HG03575 (cell line): ENCODE results near the gene ECM1.

ENCODE experiments used
- ATAC-seq: cut with Tn5 transposase; IDR thresholded peaks from one replicate; pipeline ENCODE4 v1.9.1; 2021; ENCODE audit not compliant: unreplicated experiment, insufficient number of reproducible peaks, low FRiP score; ENCODE audit errors: extremely low read depth

ECM1 gene

GRCh38 chr1:150555198-150555970 is 47.5 kb downstream of the ECM1 start:
- no peak for ATAC-seq

GRCh38 chr1:150555971-150556865 is 48.3 kb downstream of the ECM1 start:
- ATAC-seq: no peak

- ATAC-seq: no peak
These were observed 49.2 kb downstream of the ECM1 start for GRCh38 chr1:150557065-150557600.

DNA sequence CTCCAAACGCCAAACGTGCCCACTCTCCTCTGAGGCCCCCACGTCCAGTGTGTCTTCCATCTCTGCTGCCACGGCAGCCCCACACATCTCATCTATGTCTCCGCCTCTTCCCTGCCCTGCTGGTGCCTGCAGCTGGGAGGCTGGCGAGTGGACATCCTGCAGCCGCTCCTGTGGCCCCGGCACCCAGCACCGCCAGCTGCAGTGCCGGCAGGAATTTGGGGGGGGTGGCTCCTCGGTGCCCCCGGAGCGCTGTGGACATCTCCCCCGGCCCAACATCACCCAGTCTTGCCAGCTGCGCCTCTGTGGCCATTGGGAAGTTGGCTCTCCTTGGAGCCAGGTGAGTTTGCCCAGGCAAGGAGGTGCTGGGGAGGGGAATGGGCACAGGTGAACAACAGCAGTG is 49.9 kb downstream of the ECM1 start:
- ATAC-seq: no peak

DNA sequence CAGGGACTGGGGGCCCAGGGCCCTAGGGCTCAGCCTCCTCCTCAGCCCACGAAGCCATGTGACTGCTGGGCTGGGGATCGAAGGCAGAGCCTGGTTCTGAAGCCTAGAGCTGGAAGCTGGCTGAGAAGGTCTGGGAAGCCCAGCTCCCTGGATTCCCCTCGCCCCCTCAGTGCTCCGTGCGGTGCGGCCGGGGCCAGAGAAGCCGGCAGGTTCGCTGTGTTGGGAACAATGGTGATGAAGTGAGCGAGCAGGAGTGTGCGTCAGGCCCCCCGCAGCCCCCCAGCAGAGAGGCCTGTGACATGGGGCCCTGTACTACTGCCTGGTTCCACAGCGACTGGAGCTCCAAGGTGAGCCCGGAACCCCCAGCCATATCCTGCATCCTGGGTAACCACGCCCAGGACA is 50.4 kb downstream of the ECM1 start:
- ATAC-seq: no peak

DNA sequence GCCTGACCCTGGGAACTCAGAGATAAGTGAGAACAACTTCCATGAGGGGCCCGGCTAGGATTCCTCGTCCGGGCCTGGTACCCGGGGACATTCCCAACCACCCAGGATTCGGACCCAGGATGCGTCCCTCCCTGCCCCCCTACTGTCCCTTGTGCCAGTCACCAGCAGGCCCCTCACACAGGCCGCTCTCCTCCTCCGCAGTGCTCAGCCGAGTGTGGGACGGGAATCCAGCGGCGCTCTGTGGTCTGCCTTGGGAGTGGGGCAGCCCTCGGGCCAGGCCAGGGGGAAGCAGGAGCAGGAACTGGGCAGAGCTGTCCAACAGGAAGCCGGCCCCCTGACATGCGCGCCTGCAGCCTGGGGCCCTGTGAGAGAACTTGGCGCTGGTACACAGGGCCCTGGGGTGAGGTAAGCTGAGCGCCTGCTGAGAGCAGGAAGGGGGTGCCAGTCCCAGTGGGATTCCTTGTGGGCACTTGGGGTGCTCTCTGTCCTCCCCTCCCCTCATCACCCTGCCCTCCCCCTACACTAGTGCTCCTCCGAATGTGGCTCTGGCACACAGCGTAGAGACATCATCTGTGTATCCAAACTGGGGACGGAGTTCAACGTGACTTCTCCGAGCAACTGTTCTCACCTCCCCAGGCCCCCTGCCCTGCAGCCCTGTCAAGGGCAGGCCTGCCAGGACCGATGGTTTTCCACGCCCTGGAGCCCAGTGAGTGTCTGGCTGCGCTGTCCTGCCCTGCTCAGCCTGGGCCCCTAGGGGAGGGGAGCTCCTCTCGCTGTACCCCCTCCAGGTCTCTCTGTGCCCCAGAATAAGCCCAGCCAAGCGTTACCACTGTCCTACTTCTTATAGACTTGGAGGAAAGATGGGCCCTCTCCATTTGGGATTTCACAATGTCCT is 51.1 kb downstream of the ECM1 start:
- no peak for ATAC-seq

GRCh38 chr1:150559656-150560010 is 51.7 kb downstream of the ECM1 start:
- ATAC-seq: no peak

DNA sequence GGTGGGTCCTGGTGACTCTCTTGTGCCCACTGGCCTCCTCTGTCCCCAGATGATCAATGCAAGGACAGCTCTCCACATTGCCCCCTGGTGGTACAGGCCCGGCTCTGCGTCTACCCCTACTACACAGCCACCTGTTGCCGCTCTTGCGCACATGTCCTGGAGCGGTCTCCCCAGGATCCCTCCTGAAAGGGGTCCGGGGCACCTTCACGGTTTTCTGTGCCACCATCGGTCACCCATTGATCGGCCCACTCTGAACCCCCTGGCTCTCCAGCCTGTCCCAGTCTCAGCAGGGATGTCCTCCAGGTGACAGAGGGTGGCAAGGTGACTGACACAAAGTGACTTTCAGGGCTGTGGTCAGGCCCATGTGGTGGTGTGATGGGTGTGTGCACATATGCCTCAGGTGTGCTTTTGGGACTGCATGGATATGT is 52.1 kb downstream of the ECM1 start:
- no peak for ATAC-seq

DNA sequence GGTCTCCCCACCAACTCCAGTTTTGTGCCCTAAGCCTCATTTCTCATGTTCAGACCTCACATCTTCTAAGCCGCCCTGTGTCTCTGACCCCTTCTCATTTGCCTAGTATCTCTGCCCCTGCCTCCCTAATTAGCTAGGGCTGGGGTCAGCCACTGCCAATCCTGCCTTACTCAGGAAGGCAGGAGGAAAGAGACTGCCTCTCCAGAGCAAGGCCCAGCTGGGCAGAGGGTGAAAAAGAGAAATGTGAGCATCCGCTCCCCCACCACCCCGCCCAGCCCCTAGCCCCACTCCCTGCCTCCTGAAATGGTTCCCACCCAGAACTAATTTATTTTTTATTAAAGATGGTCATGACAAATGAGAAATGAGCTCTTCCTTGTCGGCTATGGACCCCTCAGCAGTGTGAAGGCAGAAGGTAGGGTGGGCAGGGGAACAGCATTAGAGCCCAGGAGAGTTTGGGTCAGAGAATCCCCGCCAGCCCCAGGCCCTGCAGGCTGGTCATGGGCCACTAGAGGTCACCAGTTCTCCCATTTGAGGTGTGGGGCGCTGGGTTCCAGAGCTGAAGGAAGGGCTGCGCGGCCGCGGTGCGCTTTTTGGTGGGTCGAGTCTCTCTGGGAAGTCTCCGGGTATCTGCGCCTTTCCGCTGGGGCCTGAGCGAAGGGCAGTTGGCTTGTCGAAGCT is 52.8 kb downstream of the ECM1 start:
- ATAC-seq: no peak

DNA sequence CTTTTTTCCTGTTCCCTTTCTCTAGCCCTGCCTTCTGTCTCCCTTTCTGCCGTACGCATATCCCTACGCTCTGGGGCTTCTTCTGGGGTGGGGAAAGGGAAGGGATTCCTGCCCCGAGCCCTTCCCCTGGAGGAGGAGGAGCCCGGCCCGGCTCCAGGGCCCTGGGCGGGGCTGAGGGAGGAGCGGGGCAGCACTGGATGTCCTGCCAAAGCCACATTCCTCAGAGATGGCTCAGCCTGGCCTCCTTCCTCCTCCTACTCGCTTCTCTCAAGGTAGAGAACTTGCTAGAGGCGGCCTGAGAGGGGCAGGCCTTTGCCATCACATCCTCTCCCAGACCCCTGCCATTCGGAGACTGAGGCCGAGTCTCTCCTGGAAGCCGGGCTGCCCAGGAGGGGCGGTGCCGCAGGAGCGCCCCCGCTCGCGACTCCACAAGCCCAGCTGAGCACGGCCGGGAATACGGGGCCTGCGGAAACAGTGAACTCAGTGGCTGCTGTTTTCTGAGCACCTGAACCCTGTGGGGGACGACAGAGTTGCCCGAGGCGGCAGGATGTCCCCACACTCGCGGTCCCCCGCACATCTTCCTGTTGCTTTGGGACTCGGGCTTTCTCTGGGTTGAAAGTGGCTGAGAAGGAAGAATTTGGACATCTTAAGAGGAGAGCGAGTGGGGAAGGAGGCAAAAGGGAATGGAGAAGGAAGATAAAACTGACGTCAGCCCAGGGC is 53.5 kb downstream of the ECM1 start:
- ATAC-seq: no peak

DNA sequence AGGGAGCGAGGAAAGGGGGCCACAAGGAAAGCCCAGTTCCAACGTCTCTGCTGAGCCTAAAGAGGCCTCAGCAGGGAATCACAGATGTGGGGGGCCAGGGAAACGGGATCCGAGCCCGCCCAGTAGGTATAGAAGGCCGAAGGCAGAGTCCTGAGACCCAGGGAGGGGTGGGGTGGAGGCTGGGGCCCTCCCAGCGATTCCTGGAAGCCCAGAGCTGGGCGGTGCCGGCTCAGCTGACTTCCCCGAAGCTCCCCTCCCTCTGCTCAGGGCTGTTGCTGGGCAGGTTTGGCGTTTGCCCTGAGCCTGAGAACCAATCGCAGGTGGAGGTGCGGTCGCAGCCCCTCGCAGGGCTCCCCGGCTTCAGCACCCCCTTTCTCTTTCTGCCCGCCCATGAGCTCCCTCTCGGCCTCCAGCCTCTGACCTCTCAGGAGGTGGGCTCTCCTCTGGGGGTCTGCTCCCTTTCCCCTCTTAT is 54.1 kb downstream of the ECM1 start:
- ATAC-seq: no peak

- no peak for ATAC-seq
These were observed 54.8 kb downstream of the ECM1 start for GRCh38 chr1:150562446-150563339.
